GM12801 (cell line): Measurements from ENCODE around the gene PDK2.

Experiments
- TF ChIP-seq, protein P1 (sequence below): IDR thresholded peaks from one replicate; pipeline ENCODE4 v1.5.1; 2011; ENCODE audit warnings: control low read depth; ENCODE audit not compliant: insufficient read length; ENCODE audit errors: extremely low read depth

The PDK2 gene

DNA sequence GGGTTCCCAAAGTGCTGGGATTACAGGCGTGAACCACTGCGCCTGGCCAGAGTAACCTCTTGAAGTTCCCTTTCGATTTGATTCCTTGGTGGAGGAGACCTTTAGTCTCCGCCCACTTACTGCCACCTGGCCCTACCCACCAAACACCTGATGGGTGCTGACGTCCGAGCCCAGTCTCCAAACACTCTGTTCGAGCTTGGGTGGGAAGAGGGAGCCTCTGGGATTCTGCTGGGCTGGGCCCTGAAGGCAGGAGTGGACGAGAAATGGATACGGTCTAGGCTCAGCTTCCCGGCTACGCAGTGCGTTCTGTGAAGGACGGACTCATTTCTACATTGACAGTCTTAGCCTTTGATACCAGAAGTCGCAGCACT is 40.1 kb upstream of the PDK2 start:
- TF ChIP-seq, protein P1, sequence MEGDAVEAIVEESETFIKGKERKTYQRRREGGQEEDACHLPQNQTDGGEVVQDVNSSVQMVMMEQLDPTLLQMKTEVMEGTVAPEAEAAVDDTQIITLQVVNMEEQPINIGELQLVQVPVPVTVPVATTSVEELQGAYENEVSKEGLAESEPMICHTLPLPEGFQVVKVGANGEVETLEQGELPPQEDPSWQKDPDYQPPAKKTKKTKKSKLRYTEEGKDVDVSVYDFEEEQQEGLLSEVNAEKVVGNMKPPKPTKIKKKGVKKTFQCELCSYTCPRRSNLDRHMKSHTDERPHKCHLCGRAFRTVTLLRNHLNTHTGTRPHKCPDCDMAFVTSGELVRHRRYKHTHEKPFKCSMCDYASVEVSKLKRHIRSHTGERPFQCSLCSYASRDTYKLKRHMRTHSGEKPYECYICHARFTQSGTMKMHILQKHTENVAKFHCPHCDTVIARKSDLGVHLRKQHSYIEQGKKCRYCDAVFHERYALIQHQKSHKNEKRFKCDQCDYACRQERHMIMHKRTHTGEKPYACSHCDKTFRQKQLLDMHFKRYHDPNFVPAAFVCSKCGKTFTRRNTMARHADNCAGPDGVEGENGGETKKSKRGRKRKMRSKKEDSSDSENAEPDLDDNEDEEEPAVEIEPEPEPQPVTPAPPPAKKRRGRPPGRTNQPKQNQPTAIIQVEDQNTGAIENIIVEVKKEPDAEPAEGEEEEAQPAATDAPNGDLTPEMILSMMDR, result no peak

DNA sequence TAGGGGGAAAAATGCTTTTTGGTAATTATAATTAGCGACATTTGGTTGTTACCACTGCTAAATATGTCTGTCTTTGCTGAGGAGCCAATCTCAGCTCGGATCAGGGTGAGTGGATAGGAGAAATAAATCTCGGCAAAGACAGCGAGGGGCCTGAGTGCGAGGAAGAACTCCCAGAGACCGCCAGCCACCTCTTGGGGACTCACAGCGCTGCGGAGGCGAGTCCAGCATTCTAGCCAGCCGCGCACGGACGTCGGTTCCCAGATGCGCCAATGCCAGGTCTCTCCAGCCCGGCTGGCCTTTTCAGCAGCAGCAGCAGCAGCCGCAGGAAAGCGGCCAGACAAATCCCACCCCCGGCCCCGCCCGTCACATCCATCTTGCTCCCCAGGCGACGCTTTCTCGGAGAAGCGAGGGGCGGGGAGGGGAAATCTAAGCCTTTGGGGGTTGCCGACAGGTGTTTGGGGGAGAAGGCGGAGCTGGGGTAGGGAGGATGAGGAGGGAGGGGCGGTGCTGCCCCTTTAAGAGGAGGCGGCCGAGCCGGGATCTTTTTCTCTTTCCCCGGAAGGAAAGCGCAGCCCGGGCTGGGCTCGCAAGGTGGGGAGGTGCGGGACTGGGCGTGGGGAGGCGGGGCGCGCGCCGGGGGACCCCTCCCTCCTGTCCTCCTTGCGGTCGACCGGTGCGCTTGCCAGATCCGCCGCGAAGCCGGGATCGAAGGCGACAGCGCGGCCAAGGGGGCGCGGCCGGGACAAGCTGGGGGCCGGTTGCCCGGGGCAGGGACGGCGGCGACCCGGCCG is 39.5 kb upstream of the PDK2 start, which contains the start of gene ITGA3:
Gene ITGA3, plus strand, starts transcription at position 685 of the 791 bp plus-strand sequence. CDS start 330 bp downstream, outside the sequence.
- TF ChIP-seq, protein P1, result no peak

DNA sequence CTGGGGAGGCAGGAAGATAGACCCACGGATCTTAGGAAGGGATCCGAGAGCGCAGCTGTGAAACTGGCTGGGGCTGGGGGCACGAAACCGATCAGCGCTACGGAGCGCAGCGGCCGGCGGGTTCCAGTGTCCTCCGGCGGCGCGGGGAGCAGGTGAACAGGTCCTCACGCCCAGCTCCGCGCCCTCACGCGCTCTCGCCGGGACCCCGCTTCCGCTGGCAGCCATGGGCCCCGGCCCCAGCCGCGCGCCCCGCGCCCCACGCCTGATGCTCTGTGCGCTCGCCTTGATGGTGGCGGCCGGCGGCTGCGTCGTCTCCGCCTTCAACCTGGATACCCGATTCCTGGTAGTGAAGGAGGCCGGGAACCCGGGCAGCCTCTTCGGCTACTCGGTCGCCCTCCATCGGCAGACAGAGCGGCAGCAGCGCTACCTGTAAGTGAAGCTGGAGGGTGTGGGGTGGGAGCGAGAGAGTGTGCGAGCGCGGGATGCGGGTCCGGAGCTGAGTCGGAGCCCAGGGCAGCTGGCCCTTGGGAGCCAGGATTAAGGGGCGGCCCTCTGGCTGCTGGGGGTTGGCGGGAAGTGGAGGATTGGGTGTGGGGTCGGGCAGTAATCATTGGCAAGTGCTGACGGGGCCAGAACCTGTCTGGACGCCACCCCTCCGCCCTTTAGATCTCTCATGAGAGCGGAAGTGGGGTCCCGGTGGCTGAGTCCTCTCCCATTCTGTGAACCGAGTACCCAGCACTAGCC is 38.8 kb upstream of the PDK2 start:
- TF ChIP-seq, protein P1, result no peak

DNA sequence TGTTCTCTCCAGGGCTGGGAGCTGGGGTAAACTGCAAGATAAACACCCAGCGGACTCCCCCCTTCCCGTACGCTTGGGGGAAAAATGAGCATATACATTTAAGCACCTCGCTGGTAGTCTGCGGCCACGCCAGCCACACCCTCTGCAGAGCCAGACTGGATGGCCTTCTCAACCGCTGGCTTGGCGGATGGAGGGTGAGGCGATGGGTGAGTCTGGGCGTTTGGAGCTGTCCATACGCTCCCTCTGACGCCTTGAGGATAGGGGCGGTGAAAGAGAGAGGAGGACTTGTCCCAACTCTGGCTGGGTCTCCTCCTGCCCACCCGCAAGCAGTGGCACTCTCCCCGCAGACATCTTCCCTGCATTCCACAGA is 38.2 kb upstream of the PDK2 start:
- TF ChIP-seq, protein P1, result no peak

DNA sequence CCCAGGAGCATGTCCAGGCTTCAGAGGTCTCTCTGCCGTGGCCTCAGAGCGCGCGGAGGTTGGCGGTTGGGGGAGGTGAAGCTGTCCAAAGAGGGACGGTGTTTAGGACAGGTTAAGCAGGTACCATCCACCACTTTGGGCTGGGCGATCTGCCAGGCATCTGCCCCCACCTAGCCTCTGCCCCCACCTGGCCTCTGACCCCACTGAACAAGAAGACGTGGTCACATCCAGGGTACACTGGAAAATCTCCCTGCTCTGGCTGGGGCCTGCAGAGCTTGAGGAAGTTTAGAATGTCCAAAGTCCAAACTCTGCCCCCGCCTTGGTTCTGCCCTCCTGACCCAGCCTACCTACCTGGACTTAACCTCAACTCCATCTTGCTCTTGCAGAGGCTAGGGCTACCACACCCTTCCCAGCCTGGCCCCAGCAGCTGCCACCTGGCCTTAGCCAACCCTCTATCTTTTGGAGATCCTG is 37.6 kb upstream of the PDK2 start:
- TF ChIP-seq, protein P1, result no peak

DNA sequence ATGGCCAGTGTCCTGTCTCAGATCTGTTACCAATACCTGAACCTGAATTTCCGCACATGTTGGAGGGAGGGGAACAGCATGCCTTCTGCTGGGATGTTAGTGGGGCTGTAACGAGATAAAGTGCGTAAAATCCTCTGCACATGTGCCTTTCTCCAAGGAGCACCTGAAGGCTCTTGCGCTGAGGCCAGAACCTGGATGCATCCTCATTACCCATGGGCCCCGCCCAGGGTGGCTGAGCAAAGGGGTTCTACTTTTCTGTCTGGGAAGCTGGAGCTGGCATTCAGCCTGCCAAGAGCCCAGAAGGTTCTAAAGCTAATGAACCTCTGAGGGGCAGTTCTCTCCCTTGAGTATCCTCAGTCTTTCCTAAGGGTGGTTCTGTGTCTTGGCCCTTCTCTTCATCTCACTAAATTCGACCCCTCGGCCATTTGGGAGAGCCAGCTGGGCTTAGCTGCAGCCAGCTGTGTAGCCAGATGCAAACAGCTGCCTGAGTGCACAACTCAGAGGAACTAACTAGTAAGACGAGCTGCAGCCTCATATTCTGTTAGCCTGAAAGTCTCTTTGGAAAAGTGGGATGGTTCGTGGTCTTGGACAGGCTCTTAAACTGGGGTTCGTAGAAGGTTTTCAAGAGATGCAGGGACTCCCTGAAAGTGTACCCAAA is 36.7 kb upstream of the PDK2 start:
- TF ChIP-seq, protein P1, result no peak

DNA sequence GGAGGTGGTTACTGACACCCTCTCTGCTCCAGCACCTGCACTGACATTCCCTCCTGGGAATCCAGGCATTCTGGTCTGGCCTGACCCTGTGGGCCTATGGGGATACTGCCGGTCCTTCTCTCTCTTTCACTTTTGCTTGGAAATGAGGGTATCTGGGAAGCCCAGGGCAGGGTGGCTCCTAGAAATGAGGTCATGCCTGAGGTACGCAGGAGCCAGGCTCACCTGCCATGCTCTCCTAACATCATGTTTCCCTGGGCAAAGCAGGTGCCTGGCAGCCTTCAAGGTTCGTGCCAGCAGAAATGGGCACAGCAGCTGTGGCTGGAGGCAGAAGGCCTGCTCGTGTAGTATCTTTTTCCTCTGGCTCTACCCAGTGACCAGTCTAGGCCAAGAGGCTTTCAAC is 35.9 kb upstream of the PDK2 start:
- TF ChIP-seq, protein P1, result no peak
